HPDE6-E6E7 (cell line): ENCODE results near the gene CDC45.

ENCODE experiments used
- DNase-seq: peaks from one replicate; pipeline ENCODE4 v3.0.0; 2011; ENCODE audit warnings: missing footprints; ENCODE audit errors: extremely low spot score

Gene CDC45

DNA sequence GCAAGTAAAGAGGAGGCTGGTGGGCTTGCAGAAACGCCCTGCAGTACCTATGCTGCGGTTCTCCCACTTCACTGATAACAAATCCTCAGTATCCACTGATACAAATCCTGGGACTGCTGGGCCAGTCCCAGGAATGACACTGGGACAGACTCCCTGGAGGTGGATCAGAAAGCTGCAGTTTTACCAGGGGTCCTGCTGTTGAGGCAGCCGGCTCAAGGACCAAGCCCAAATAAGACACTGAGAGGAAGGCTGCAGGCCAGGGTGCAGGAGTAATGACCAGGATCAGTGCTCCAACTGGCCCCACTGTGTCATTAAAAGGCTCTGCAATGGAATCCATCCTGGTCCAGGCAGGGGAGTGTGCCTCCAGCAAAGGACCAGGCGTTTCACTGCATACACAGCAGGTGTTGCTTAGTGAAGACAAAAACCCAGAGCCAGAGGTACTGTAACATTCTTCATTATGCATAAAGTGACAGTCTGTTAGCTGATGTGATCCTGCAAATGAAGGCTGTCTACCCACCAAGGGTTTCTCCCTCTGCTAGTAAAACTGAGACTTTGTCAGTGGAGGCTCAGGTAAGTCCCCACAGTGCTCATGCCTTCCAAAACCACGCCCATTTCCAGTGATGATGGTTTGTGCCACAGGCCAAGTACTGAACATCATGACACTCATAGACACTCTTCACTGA lies 30.8 kb upstream of the CDC45 start:
- no peak for DNase-seq

- no peak for DNase-seq
Measured at GRCh38 chr22:19449422-19449767, 30.3 kb upstream of the CDC45 start.

DNA sequence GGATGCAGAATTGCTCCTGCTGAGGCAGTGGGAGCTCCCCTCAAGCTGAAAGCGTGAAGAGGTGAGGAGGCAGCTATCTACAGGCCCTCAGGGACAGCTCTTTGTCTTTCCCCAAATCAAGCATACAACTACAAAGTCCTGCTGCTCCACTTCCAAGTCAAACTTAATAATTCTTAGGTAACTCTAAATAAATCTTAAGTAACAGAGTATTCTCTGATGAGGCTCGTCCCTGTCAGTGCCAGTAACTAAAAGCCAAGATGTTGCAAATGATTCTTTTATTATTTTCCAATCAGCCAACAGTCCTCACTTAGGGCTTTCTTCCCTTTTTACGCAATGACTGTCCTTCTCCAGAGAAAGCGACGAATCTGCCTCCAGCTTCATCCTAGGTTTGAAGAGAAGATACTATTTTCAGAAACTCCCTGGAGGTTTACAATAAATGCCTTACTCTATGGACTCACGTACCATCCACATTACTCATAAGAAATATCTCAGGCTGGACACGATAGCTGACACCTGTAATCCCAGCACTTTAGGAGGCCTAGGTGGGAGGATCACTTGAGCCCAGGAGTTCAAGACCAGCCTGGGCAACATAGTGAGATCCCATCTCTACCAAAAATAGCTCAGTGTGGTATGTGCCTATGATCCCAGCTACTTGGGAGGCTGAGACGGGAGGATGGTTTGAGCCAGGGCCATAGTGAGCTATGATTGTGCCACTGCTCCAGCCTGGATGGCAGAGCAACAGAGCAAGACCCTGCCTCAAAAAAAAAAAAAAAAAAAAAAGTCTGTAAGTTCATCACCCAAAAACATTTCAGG lies 29.2 kb upstream of the CDC45 start:
- DNase-seq: no peak

DNA sequence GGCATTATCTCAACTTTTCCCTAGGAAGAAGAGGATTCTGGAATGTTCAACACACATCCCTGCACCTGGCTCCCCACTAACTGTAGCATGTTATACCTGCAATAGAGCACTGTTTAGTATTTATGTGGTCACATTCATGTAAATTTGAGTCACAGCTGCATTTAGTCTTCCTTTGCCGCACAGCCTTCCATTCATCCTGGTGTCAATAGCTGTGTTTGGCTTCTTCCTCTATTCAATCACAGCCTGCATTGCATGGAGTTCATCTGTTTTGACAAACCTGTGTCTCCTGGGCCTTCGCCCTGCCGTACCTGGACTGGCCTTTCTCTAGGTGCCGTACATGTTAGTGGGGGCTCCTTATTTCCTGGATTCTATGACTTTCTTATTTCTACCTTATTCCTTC lies 28.1 kb upstream of the CDC45 start:
- no peak for DNase-seq

DNA sequence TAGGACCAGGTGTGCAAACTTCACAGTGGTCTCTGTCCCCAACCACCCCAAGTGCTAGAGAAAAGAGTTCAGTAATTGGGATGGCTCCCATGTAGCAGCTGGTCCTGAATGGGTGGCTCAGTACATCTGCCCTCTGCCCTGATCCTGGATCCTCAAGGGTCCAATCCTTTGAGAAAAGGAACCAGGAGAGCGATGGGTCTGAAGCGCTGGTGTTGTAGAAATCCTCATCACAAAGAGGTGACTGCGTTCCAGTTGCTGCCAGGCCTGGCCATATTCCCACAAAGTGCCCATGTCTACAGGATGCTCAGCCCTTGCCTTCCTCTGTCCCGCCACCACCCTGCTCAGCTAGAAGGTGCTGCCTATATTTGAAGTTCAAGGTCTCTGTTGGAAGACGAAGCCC lies 26.0 kb upstream of the CDC45 start:
- DNase-seq: no peak

- DNase-seq: no peak
Measured at GRCh38 chr22:19454156-19454555, 25.6 kb upstream of the CDC45 start.

- no peak for DNase-seq
Measured at GRCh38 chr22:19455033-19455432, 24.7 kb upstream of the CDC45 start.

- no peak for DNase-seq
Measured at GRCh38 chr22:19455585-19456370, 23.9 kb upstream of the CDC45 start.

DNA sequence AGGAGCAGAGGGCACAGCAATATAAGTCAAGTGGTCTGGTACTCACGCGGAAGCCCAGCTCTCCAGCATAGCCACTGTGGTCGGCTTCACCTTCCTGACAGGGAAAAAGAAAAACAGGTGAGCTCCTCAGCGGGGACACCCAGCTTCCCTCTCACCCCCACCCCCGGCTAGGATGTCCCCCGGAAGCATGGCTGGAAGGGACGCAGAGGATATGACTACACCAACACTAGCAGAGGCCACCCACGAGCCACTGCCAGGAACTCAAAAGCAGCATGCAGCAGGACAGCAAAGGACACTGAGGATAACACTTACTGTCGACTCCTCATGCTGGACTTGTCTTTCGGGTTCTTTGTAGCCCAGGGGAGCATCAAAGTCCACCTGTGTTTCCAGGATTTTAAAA lies 23.2 kb upstream of the CDC45 start:
- no peak for DNase-seq

DNA sequence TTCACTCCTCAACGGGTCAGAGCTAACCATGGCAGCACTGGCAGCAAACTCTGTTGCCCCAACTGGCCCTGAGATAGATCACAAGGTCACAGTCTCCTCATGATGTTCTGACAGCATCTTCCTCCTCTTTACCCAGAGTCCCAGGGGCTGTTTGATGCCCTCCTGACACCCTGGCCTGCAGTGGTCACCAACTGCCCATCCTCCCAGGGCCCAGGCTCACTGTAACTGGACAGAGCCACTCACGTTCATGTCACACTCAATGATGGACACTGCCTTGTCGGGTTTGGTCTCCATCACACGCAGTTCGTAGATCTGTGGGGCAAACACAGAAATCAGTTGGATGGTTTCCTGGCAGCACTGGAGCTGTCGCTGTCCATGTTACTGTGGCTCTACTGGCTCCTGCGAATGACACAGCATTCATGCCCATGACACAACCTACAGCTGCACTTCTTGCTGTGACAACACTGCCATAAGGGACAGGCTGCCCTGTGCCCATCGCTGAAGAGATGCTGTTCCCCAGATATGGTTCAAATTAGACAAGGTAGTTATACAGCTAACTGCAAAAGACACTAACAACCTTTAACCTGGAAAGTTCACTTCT lies 21.8 kb upstream of the CDC45 start:
- DNase-seq: no peak

GRCh38 chr22:19460036-19460435 lies 19.7 kb upstream of the CDC45 start:
- DNase-seq: no peak

DNA sequence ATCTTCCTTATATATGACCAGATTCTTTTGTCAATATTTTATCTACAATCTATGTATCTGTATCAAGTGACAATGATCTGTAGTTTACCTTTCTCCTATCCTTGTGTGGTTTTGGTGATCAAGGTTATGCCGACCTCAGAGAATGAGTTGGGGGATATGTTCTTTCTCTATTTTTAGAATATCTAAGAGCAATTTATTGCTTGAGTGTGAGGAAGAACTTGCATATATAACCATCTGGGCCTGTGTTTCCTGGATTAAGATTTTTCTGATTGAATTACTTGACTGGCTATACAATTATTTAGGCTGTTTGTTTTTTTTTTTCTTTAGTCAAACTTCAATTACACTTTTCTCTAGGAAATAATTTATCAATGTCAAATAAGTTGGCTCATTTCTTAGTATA lies 18.2 kb upstream of the CDC45 start:
- DNase-seq: no peak

- DNase-seq: no peak
Measured at GRCh38 chr22:19463008-19463407, 16.7 kb upstream of the CDC45 start.

- DNase-seq: no peak
Measured at GRCh38 chr22:19463491-19464469, 15.9 kb upstream of the CDC45 start.

- no peak for DNase-seq
Measured at GRCh38 chr22:19464546-19464945, 15.2 kb upstream of the CDC45 start.

- no peak for DNase-seq
Measured at GRCh38 chr22:19464975-19465374, 14.7 kb upstream of the CDC45 start.

GRCh38 chr22:19466126-19466716 lies 13.5 kb upstream of the CDC45 start:
- DNase-seq: no peak

DNA sequence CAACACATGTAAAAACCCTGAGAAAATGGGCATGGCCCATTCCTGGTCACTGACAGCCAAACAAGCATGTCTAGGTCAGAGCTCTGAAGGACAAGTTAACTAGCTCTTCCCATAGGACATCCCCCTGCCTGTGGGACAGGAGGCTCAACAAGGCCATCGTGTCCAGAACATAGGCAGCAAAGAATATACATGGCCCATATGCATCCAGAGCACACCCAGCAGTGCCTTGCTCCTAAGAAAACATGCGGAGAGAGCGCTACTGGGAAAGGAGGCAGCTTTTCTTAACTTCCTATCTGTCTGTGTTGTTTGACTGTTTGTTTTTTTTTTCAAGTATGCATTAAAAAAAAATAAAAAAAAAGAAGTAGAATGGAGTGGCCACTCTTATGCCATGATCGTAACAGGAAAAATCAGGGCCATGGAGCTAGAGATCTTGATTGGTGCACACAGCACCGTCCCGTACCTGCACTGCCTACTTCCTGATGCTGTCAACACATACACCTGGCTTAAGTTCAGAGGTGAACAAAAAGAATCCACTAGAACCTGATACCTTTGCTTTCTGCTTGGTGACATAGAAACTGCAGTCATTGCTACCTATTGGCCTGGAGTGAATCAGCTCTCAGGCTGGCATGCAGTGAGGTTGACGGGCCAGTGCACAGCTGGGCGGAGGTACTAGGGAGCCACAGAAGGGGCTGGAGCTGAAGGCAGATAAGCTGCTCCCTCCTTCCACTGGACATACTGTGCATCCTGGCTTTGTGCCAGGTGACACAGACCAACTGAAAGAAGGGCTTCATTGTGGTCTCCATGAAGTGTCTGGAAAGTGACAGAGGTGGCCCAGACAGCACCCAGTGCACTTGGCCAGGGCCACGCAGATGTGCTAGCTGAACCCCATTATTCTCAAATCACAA lies 12.6 kb upstream of the CDC45 start:
- no peak for DNase-seq

GRCh38 chr22:19467912-19468311 lies 11.8 kb upstream of the CDC45 start:
- DNase-seq: no peak

- DNase-seq: no peak
Measured at GRCh38 chr22:19469421-19469820, 10.3 kb upstream of the CDC45 start.
